Measurements from ENCODE around the gene PSMD14. TPM values are rescaled to one million over a fixed set of nuclear protein-coding genes. Genes with fewer than 3 reads are reported as not detected.

PSMD14 gene
- total and polyA plus RNA-seq, 2 donors (not counting 1 experiment from before 2014, with no cell fraction given), result 69.2 to 87.5 TPM

DNA sequence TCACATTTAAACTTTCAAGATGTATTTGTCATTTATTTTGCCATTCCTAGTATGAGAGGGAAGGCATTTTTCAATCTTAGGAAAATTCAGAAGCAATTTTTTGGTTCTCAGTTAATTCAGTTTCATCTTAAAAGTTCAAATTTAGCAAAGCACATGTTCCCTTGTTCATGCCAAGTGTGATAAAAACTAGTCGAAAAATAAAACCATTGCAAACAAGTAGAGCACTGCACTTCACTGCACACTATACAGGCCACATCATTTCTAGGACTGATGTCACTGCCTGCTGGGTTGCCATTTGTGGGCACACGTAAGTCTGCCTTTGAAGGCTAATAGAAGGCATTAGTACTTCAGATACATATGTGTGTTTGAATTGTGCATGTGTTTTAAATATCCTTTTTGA is 122.2 kb downstream of the PSMD14 start:
- peaks cover 30% of the 10 kb centered on the region for H3K27me3 ChIP-seq (ENCODE audit: control insufficient read depth, insufficient read depth, low read length)
- peaks cover 2% of the 10 kb centered on the region for H4K20me1 ChIP-seq (ENCODE audit: control insufficient read depth, extremely low read depth, insufficient read depth, low read length)
- H3K9ac ChIP-seq (ENCODE audit: insufficient read depth, low read length), result no peak overlapping the region
- no peaks in the 10 kb centered on the region for H3K36me3 ChIP-seq (ENCODE audit: control insufficient read depth, insufficient read depth, low read length)
- no peak overlapping the region for H3K4me3 ChIP-seq (replicated peaks in 1 of 4; ENCODE audit: control extremely low read depth in 1 of 4, insufficient read depth in 1 of 4, low read depth in 3 of 4, low read length in 4 of 4)
- DNase-seq (ENCODE audit: low read depth in 2 of 2), result no peak
- no peak overlapping the region for H3K27ac ChIP-seq (ENCODE audit: insufficient read depth, low read length)
- H3K9me3 ChIP-seq (ENCODE audit: control insufficient read depth, insufficient read depth, low read depth, low read length), result no peaks in the 10 kb centered on the region
- no peak for TF ChIP-seq EZH2 (IDR thresholded peaks at IDR 0.05; ENCODE audit: low read length, missing control alignments)
- TF ChIP-seq, protein P1, sequence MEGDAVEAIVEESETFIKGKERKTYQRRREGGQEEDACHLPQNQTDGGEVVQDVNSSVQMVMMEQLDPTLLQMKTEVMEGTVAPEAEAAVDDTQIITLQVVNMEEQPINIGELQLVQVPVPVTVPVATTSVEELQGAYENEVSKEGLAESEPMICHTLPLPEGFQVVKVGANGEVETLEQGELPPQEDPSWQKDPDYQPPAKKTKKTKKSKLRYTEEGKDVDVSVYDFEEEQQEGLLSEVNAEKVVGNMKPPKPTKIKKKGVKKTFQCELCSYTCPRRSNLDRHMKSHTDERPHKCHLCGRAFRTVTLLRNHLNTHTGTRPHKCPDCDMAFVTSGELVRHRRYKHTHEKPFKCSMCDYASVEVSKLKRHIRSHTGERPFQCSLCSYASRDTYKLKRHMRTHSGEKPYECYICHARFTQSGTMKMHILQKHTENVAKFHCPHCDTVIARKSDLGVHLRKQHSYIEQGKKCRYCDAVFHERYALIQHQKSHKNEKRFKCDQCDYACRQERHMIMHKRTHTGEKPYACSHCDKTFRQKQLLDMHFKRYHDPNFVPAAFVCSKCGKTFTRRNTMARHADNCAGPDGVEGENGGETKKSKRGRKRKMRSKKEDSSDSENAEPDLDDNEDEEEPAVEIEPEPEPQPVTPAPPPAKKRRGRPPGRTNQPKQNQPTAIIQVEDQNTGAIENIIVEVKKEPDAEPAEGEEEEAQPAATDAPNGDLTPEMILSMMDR (conservative IDR thresholded peaks at IDR 0.05 in 1 of 2, IDR thresholded peaks at IDR 0.05 in 1 of 2; ENCODE audit: low read depth in 1 of 2, low read length in 2 of 2), result no peak
- no peaks in the 10 kb centered on the region for H3K79me2 ChIP-seq (ENCODE audit: control insufficient read depth, insufficient read depth, low read length)
- no peaks in the 10 kb centered on the region for H3K4me1 ChIP-seq (ENCODE audit: control insufficient read depth, extremely low read depth, insufficient read depth, low read length)
- no peak overlapping the region for H2AFZ ChIP-seq (ENCODE audit: low read length)
- H3K4me2 ChIP-seq (ENCODE audit: extremely low read depth, insufficient read depth, low read length), result no peak overlapping the region

DNA sequence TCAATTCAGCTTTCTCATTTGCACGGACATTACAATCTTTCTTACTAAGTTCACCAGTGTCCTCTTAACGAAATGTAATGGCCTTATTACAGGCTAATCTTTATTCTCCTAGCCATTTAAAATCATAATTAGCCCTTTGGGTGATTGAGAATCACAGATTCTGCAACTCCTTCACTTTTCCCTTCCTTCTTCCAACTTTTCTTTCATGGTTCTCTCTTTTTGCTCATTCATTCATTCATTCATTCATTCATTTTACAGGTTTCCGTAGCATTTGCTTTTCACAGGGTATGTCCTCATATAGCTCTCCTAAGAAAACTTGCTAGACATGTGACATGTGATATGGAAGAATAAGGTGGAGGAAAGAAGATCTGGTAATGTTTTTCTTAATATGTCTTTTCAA is 123.9 kb downstream of the PSMD14 start:
- no peak overlapping the region for H3K27ac ChIP-seq (ENCODE audit: insufficient read depth, low read length)
- H3K27me3 ChIP-seq (ENCODE audit: control insufficient read depth, insufficient read depth, low read length), result peaks cover 19% of the 10 kb centered on the region
- no peak overlapping the region for H3K4me2 ChIP-seq (ENCODE audit: extremely low read depth, insufficient read depth, low read length)
- DNase-seq (ENCODE audit: low read depth in 2 of 2), result no peak
- H4K20me1 ChIP-seq (ENCODE audit: control insufficient read depth, extremely low read depth, insufficient read depth, low read length), result peaks cover 2% of the 10 kb centered on the region
- no peaks in the 10 kb centered on the region for H3K79me2 ChIP-seq (ENCODE audit: control insufficient read depth, insufficient read depth, low read length)
- no peak overlapping the region for H2AFZ ChIP-seq (ENCODE audit: low read length)
- no peak overlapping the region for H3K9ac ChIP-seq (ENCODE audit: insufficient read depth, low read length)
- H3K4me1 ChIP-seq (ENCODE audit: control insufficient read depth, extremely low read depth, insufficient read depth, low read length), result no peaks in the 10 kb centered on the region
- no peaks in the 10 kb centered on the region for H3K9me3 ChIP-seq (ENCODE audit: control insufficient read depth, insufficient read depth, low read depth, low read length)
- TF ChIP-seq EZH2 (IDR thresholded peaks at IDR 0.05; ENCODE audit: low read length, missing control alignments), result no peak
- TF ChIP-seq, protein P1 (conservative IDR thresholded peaks at IDR 0.05 in 1 of 2, IDR thresholded peaks at IDR 0.05 in 1 of 2; ENCODE audit: low read depth in 1 of 2, low read length in 2 of 2), result no peak
- H3K4me3 ChIP-seq (replicated peaks in 1 of 4; ENCODE audit: control extremely low read depth in 1 of 4, insufficient read depth in 1 of 4, low read depth in 3 of 4, low read length in 4 of 4), result no peak overlapping the region
- H3K36me3 ChIP-seq (ENCODE audit: control insufficient read depth, insufficient read depth, low read length), result no peaks in the 10 kb centered on the region

DNA sequence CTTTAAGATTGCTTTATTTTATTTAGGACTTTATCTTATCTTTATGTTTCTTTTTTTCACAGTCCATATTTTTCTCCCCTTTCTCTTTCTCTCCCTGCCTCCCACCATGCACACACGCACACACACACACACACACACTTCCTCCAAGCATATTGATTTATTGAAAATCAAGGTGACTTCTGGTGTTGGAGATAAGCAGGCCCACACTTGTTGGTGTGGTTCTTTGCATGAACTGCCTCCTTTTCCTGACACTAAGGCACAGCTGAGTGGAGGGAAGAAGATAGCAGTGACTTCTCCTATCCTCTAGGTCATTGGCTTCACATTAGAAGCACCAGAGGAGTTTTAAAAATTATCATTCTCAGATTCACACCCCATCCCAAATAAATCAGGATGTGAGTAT is 125.9 kb downstream of the PSMD14 start:
- Histone ChIP-seq H4K20me1 (ENCODE audit: control insufficient read depth, extremely low read depth, insufficient read depth, low read length) (peaks cover 2% of the 10 kb centered on the region), H3K36me3 (ENCODE audit: control insufficient read depth, insufficient read depth, low read length) (no peaks in the 10 kb centered on the region), H2AFZ (ENCODE audit: low read length) (no peak overlapping the region), H3K27me3 (ENCODE audit: control insufficient read depth, insufficient read depth, low read length) (peaks cover 2% of the 10 kb centered on the region), H3K27ac (ENCODE audit: insufficient read depth, low read length) (no peak overlapping the region), H3K4me2 (ENCODE audit: extremely low read depth, insufficient read depth, low read length) (no peak overlapping the region), H3K9ac (ENCODE audit: insufficient read depth, low read length) (no peak overlapping the region), H3K9me3 (ENCODE audit: control insufficient read depth, insufficient read depth, low read depth, low read length) (no peaks in the 10 kb centered on the region), H3K4me1 (ENCODE audit: control insufficient read depth, extremely low read depth, insufficient read depth, low read length) (no peaks in the 10 kb centered on the region), H3K4me3 (replicated peaks in 1 of 4; ENCODE audit: control extremely low read depth in 1 of 4, insufficient read depth in 1 of 4, low read depth in 3 of 4, low read length in 4 of 4) (no peak overlapping the region), H3K79me2 (ENCODE audit: control insufficient read depth, insufficient read depth, low read length) (no peaks in the 10 kb centered on the region)
- TF ChIP-seq, protein P1 (conservative IDR thresholded peaks at IDR 0.05 in 1 of 2, IDR thresholded peaks at IDR 0.05 in 1 of 2; ENCODE audit: low read depth in 1 of 2, low read length in 2 of 2), result no peak
- TF ChIP-seq EZH2 (IDR thresholded peaks at IDR 0.05; ENCODE audit: low read length, missing control alignments), result no peak
- DNase-seq (ENCODE audit: low read depth in 2 of 2), result no peak

All from fibroblast of lung (primary cell).